GM21515 (cell line): Measurements from ENCODE around the gene TMEM242.
"Not testable (repeated sequence)": the region's sequence is repeated elsewhere in the genome, so short reads cannot be mapped to it uniquely, and the experiment has no call there.

Experiments used
- ATAC-seq: cut with Tn5 transposase; IDR thresholded peaks from one replicate; pipeline ENCODE4 v1.9.1; 2021; ENCODE audit not compliant: unreplicated experiment

TMEM242 gene

GRCh38 chr6:157323255-157323965 lies at the start of gene TMEM242:
Gene TMEM242, minus strand, starts transcription at chr6:157323519. Its CDS starts 20 bp downstream, at chr6:157323499.
- ATAC-seq = peak; percentile 89

- no peak for ATAC-seq
Measured at GRCh38 chr6:157372501-157373280, 49.4 kb upstream of the TMEM242 start.

- no peak for ATAC-seq
Measured at GRCh38 chr6:157370755-157371154, 47.4 kb upstream of the TMEM242 start.

- no peak for ATAC-seq
Measured at GRCh38 chr6:157368359-157369049, 45.2 kb upstream of the TMEM242 start.

- ATAC-seq = no peak
Measured at GRCh38 chr6:157366648-157367047, 43.3 kb upstream of the TMEM242 start.

- no peak for ATAC-seq
Measured at GRCh38 chr6:157364705-157365104, 41.4 kb upstream of the TMEM242 start.

GRCh38 chr6:157361886-157362285 lies 38.6 kb upstream of the TMEM242 start:
- no peak for ATAC-seq

GRCh38 chr6:157358287-157358686 lies 35.0 kb upstream of the TMEM242 start:
- no peak for ATAC-seq

- no peak for ATAC-seq
Measured at GRCh38 chr6:157346373-157346772, 23.1 kb upstream of the TMEM242 start.

- no peak for ATAC-seq
Measured at GRCh38 chr6:157343732-157344131, 20.4 kb upstream of the TMEM242 start.

GRCh38 chr6:157339432-157339831 lies 16.1 kb upstream of the TMEM242 start:
- no peak for ATAC-seq

GRCh38 chr6:157337751-157338150 lies 14.4 kb upstream of the TMEM242 start:
- ATAC-seq = no peak

GRCh38 chr6:157337276-157337675 lies 14.0 kb upstream of the TMEM242 start:
- ATAC-seq = not testable (repeated sequence)

- ATAC-seq = no peak
Measured at GRCh38 chr6:157335829-157336228, 12.5 kb upstream of the TMEM242 start.

GRCh38 chr6:157333956-157334355 lies 10.6 kb upstream of the TMEM242 start:
- ATAC-seq = no peak

GRCh38 chr6:157333537-157333936 lies 10.2 kb upstream of the TMEM242 start:
- ATAC-seq = no peak

GRCh38 chr6:157332813-157333212 lies 9.5 kb upstream of the TMEM242 start:
- no peak for ATAC-seq

- ATAC-seq = no peak
Measured at GRCh38 chr6:157330831-157331230, 7.5 kb upstream of the TMEM242 start.

- ATAC-seq = no peak
Measured at GRCh38 chr6:157329829-157330228, 6.5 kb upstream of the TMEM242 start.

- ATAC-seq = no peak
Measured at GRCh38 chr6:157328108-157328692, 4.9 kb upstream of the TMEM242 start.

- no peak for ATAC-seq
Measured at GRCh38 chr6:157326979-157327378, 3.7 kb upstream of the TMEM242 start.
